GM11168 (cell line): ENCODE data around the gene PNLIPRP1.

Experiments
- in situ Hi-C: fragments of 300-500 bp; cut with MboI; formaldehyde crosslinking; loops from one replicate; pipeline ENCODE4 v1.12.0; 2022; ENCODE audit warnings: low sequenced_read_pairs; ENCODE audit not compliant: unreplicated experiment

PNLIPRP1 gene

DNA sequence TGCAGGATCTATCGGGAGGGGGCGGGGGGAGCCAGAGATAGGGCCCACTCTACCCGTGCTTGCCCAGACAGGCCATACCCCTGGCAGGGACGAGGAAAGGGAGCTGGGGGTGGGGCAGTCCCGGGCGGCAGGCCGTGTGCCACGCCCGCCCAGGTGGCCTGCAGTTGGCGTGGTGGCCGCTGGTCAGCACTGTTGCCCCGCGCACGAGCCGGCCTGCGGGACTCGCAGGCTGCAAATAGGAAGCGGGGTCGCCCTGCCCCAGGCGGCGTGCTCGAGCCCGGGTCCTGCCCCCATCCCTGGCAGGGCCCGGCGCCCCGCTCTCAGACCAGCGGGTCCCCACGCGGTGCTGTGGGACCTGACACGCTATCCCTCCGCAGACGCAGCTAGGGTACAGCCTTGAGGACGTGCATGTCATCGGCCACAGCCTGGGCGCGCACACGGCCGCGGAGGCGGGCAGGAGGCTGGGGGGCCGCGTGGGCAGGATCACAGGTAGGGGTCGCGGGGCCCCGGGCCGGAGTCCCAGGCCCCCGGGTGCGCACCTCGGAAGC lies 36.7 kb downstream of the PNLIPRP1 start:
- in situ Hi-C loops, result no loop called here

- in situ Hi-C loops, result no loop called here
Measured at GRCh38 chr10:116629340-116629739, 38.6 kb downstream of the PNLIPRP1 start.

DNA sequence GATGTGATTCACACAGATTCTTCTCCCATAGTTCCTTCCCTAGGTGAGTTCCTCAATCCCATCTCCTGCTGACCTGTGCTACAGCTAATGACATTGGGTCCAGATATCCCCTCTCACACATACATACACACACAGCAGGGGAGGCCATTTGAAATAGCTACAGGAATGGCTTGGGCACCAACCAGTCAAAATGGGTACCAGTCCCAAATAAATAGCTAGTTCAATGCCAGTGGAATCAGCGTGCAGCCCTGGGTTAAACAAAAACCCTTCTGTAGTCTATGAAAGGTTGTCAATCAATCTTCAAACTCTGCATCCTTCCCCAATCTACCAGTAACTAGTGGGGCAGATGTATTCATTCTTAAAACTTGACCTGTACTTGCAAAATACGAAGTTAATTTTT lies 39.3 kb downstream of the PNLIPRP1 start:
- in situ Hi-C loops, result no loop called here

GRCh38 chr10:116631871-116632295 lies 41.1 kb downstream of the PNLIPRP1 start:
- in situ Hi-C loops, result no loop called here

DNA sequence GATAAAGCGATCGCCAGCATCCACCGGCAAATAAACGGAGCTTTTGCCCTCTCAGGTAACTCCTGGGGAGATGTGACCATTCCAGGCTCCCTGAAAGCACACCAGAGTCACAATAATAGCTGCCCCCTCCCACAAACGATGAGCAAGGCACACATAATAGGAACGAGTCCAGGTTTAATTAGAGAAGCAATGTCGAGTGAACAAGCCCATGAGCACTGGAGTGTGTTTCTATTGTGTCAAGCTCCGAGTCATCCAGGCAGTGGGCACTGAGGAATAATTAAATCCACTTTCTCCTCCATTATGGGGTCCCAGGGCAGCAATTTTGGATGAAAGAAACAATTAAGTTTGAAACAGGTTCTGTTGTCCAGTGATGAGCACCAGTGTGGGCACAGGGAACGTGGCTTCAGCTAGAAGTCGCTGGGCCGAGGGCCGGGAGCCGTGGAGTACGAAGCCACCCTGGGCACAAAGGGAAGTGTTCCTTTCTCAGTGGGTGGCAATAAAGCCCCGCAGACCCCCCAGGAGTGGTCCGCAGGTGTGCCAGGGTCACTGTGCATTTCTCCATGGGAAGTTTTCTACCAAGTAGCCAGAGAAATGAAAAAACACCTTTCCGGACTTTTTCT lies 41.9 kb downstream of the PNLIPRP1 start:
- in situ Hi-C loops, result no loop called here

DNA sequence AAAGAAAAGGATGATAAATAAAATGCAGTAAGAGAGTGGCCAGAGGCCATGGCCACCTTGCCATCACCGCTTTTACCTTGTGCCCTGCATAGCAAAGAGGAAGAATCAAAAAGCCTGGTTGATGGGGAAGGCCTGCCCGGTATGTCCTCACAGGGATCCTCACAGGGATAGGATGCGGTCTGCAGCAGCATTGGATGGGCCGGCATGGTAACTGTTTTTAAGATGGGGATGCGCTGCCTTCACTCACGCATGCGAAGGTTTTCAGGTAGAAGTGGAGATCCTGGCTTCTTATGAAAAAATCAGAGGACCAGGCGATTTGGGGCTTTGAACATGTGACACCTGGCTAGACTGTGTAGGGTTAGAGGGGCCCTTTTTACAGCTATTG lies 42.4 kb downstream of the PNLIPRP1 start:
- in situ Hi-C loops, result no loop called here

- in situ Hi-C loops, result no loop called here
Measured at GRCh38 chr10:116634126-116634975, 43.6 kb downstream of the PNLIPRP1 start.

- in situ Hi-C loops, result no loop called here
Measured at GRCh38 chr10:116636385-116636784, 45.6 kb downstream of the PNLIPRP1 start.

GRCh38 chr10:116636976-116637375 lies 46.2 kb downstream of the PNLIPRP1 start:
- in situ Hi-C loops, result no loop called here

GRCh38 chr10:116637830-116638229 lies 47.1 kb downstream of the PNLIPRP1 start:
- in situ Hi-C loops, result no loop called here

GRCh38 chr10:116646502-116646901 lies 55.7 kb downstream of the PNLIPRP1 start:
- in situ Hi-C loops, result no loop called here

DNA sequence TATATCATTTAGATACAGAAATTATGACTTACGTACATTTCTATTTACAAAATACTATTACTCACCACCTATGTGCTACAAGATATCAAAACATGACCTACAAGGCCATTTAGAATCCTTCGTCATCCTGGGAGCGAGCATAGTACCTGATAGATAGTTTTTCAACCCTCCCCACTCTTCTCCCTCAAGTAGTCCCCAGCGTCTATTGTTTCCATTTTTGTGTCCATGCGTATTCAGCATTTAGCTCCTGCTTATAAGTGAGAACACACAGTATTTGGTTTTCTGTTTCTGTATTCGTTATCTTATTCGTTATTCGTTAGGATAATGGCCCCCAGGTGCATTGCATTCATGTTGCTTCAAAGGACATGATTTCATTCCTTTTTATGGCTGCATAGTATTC lies 58.1 kb downstream of the PNLIPRP1 start:
- in situ Hi-C loops, result no loop called here

DNA sequence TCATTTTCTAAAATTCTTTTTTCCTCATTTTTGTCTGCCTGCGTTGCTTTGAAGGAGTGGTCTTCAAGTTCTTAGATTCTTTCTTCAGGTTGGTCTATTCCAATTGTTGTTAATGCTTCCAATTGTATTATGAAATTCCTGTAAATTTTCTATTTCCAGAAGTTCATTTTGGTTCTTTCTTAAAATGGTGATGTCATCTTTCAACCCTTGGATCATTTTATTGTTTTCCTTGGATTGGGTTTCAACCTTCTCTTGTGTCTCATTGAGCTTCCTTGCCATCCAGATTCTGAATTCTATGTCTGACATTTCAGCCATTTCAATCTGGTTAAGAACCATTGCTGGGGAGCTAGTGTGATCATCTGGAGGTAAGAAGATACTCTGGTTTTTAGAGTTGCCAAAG lies 63.1 kb downstream of the PNLIPRP1 start:
- in situ Hi-C loops, result no loop called here

GRCh38 chr10:116654816-116655215 lies 64.1 kb downstream of the PNLIPRP1 start:
- in situ Hi-C loops, result no loop called here

- in situ Hi-C loops, result no loop called here
Measured at GRCh38 chr10:116655568-116655967, 64.8 kb downstream of the PNLIPRP1 start.

DNA sequence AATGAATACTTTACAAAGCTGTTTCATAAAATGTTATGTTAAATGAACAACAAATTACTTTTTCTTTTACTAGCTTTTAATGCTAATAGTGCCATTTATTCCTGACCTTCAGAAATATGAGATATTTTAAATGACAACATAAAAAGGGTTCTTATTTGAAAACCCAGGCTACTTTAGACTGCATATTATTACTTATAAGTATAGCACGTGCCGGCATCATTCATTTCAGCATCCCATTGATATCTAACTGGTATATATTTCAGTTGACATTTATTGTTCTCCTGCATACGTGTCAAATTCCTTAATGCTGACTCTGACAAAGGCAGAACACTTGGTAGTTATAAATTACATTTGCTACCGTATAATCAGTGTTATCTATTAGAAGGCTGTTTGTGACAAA lies 65.3 kb downstream of the PNLIPRP1 start:
- in situ Hi-C loops, result no loop called here

GRCh38 chr10:116657863-116658551 lies 67.2 kb downstream of the PNLIPRP1 start:
- in situ Hi-C loops, result no loop called here
